ENCODE data around the gene RBP3.

Gene RBP3

DNA sequence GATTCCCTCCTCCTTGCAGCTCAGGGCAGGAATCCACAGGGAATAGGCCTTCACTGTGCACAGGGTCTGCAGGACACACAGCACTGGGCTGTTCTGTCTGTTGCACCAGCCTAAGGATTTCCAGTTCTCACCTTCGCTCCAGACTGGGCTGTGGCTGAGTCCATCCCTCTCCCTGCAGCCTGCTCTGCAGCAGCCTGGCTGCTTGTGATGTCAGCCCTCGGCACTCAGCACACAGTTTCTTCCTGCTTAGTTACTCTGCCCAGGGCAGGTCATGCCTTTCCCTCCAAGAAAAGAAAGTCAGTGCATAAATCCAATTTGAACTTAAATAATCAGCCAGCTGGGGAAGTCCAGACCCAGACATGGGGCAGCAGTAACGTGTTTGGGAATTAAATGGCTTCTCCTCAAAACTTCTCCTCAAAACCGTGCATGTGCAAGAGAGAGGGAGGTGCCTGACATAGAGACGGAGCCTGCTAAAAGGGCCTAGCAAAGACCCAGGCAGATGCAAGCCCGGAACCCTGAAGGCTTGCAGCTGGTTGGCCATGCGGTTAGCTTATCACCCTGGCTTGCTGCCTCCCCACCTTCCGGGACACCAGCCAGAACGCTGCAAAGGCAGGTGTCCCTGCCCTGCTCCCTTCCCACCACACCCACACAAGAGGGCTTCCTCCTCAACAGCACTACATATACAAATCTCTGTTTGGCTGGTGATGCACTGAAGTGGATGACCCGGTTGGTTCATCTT is 36.8 kb upstream of the RBP3 start:
- peak; percentile 61 for DNase-seq
- no peak overlapping the region for H3K4me3 Mint-ChIP-seq
- no peaks in the 10 kb centered on the region for H3K9me3 Mint-ChIP-seq
- peak overlapping the region; percentile 83 for H3K27ac Mint-ChIP-seq
- no peaks in the 10 kb centered on the region for H3K36me3 Mint-ChIP-seq (ENCODE audit: low read depth)
- H3K27me3 Mint-ChIP-seq: no peaks in the 10 kb centered on the region
- H3K4me1 Mint-ChIP-seq (ENCODE audit: low read depth): peaks cover 32% of the 10 kb centered on the region

DNA sequence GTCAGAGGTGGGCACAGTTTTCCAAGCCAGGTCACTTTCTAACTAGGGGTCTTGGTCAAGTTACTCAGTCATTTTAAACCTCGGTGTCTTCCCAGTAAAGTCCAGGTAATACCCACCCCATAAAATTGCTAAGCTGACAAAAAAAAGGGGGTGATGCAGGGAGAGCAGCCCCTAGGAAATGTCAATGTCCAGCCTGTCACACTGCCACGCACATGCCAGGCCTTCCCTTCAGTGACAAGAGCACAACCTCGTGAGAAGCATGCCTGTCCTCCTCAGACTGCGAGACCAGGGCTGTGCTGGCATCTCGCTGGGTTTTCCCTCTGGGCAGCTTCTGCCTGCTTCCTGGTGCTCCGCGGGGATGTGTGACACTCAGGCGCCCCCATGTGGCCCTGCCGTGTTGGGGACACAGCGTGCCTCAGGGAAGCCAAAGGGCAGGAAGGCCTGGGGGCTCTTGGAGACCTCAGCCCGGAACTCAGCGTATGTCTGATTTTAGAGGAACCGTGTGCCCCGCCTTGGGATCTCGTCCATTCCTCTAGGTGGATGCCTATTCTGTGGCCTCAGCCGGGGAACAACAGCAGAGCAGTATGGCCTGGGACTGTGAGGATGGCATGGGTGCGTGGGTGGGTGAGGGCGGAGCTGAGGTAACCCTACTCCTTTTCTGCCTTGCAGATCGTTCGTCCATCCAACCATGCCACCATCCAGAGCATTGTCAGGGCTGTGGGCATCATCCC is 36.1 kb upstream of the RBP3 start:
- peak overlapping the region; percentile 83 for H3K27ac Mint-ChIP-seq
- H3K36me3 Mint-ChIP-seq (ENCODE audit: low read depth): no peaks in the 10 kb centered on the region
- peak; percentile 90 for DNase-seq
- H3K27me3 Mint-ChIP-seq: no peaks in the 10 kb centered on the region
- no peak overlapping the region for H3K4me3 Mint-ChIP-seq
- H3K4me1 Mint-ChIP-seq (ENCODE audit: low read depth): peaks cover 27% of the 10 kb centered on the region
- no peaks in the 10 kb centered on the region for H3K9me3 Mint-ChIP-seq

GRCh38 chr10:47312663-47312995 is 35.5 kb upstream of the RBP3 start:
- no peak for DNase-seq
- Mint-ChIP-seq H3K27me3 (no peaks in the 10 kb centered on the region), H3K9me3 (no peaks in the 10 kb centered on the region), H3K4me1 (ENCODE audit: low read depth) (peaks cover 22% of the 10 kb centered on the region), H3K4me3 (no peak overlapping the region), H3K36me3 (ENCODE audit: low read depth) (no peaks in the 10 kb centered on the region), H3K27ac (no peak overlapping the region)

- Mint-ChIP-seq H3K4me3 (no peak overlapping the region), H3K4me1 (ENCODE audit: low read depth) (peaks cover 18% of the 10 kb centered on the region), H3K9me3 (no peaks in the 10 kb centered on the region), H3K36me3 (ENCODE audit: low read depth) (no peaks in the 10 kb centered on the region), H3K27me3 (no peaks in the 10 kb centered on the region), H3K27ac (no peak overlapping the region)
- no peak for DNase-seq
Observed at GRCh38 chr10:47314416-47314970, 33.7 kb upstream of the RBP3 start.

DNA sequence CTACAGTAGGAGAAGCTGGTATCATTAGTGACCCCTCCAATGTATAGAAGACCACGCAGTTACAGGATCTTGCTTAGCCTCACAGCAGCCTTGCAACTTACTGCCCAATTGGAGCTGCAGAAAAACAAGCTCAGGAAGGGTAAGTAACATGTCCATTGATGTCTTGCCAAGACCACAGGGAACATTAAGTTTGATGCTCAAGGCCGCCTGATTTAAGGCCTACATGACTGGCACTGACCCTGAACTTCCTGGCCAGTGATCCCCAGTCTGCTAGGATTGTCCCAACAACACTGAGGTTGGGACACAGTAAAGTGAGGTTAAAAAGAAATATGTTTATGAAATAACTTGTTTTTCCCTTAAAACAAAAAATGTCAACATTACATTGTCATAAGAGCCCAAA is 32.7 kb upstream of the RBP3 start:
- DNase-seq: no peak
- Mint-ChIP-seq H3K9me3 (no peaks in the 10 kb centered on the region), H3K4me1 (ENCODE audit: low read depth) (peaks cover 18% of the 10 kb centered on the region), H3K27ac (no peak overlapping the region), H3K4me3 (no peak overlapping the region), H3K36me3 (ENCODE audit: low read depth) (no peaks in the 10 kb centered on the region), H3K27me3 (no peaks in the 10 kb centered on the region)

DNA sequence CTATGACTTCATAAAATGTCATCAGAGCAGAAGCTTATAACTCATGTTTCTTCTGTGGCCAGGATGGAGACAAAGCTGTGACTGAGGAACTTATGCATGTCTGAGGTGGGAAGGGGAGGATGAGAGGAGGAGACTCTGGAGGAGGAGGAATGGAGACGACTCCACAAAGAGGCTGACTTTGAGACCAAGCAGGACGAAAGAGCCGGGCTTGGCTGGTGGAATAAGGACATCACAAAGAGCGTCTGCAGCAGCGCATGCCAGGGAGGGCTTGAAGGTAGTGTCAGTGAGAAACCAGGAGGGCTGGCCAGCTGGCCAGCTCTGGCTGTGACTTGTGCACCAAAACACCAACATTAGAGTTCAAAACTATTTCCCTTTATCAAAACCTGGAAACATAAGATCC is 32.0 kb upstream of the RBP3 start:
- Mint-ChIP-seq H3K9me3 (no peaks in the 10 kb centered on the region), H3K4me1 (ENCODE audit: low read depth) (peaks cover 12% of the 10 kb centered on the region), H3K27me3 (no peaks in the 10 kb centered on the region), H3K36me3 (ENCODE audit: low read depth) (no peaks in the 10 kb centered on the region), H3K27ac (no peak overlapping the region), H3K4me3 (no peak overlapping the region)
- no peak for DNase-seq

- no peak overlapping the region for H3K4me3 Mint-ChIP-seq
Observed at GRCh38 chr10:47317251-47317650, 30.9 kb upstream of the RBP3 start.

DNA sequence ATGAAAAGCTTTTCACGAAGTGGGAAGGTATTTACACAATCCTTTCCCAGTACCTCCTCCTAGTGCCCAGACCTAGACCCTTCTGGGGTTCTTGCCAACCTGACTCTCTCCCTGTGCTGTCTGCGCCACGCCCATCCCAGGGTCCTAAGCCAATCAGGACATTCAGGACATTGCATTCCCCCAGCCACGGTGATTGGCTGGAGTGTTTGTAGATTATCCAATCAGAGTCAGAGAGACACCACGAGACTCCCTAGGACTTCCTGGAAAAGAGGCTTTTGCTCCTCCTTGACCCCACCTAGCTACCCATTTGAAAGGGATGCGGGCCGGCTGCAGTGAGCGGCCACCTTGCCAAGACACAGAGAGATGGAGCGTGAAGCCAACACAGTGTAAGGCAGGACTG is 29.5 kb upstream of the RBP3 start:
- Mint-ChIP-seq H3K9me3 (no peaks in the 10 kb centered on the region), H3K27ac (no peak overlapping the region), H3K27me3 (no peaks in the 10 kb centered on the region), H3K4me1 (ENCODE audit: low read depth) (no peaks in the 10 kb centered on the region), H3K4me3 (no peak overlapping the region), H3K36me3 (ENCODE audit: low read depth) (no peaks in the 10 kb centered on the region)
- peak; percentile 7 for DNase-seq

More at GRCh38 chr10:47317251-47317650, 30.9 kb upstream of the RBP3 start:
- peaks cover under 1% of the 10 kb centered on the region for H3K4me1 Mint-ChIP-seq (ENCODE audit: low read depth)
- H3K27me3 Mint-ChIP-seq: no peaks in the 10 kb centered on the region
- peak; percentile 16 for DNase-seq
- H3K9me3 Mint-ChIP-seq: no peaks in the 10 kb centered on the region
- no peak overlapping the region for H3K27ac Mint-ChIP-seq
- H3K36me3 Mint-ChIP-seq (ENCODE audit: low read depth): no peaks in the 10 kb centered on the region

GRCh38 chr10:47319784-47320183 is 28.4 kb upstream of the RBP3 start:
- H3K27ac Mint-ChIP-seq: no peak overlapping the region
- no peaks in the 10 kb centered on the region for H3K27me3 Mint-ChIP-seq
- no peaks in the 10 kb centered on the region for H3K4me1 Mint-ChIP-seq (ENCODE audit: low read depth)
- H3K36me3 Mint-ChIP-seq (ENCODE audit: low read depth): no peaks in the 10 kb centered on the region
- peak; percentile 16 for DNase-seq
- H3K9me3 Mint-ChIP-seq: no peaks in the 10 kb centered on the region
- H3K4me3 Mint-ChIP-seq: no peak overlapping the region

DNA sequence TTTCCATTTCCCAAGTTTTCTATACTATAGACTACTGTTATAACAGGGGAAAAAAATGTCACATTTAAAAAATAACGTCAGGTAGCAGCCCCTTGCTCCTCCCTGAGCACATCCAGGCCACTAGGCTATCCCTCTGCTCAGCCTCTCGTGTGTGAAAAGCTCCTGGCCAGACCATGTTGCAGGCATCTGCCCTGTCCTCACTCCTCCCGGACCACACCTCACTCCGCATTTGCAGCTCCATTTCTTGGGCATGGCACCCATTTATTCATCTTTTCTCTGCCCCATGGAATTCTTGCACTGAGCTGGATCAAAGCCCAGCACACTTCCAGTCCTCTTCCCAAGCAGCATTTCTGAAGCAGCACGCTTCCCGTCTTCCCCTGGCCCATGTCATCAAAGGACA is 27.4 kb upstream of the RBP3 start:
- Mint-ChIP-seq H3K27me3 (no peaks in the 10 kb centered on the region), H3K4me1 (ENCODE audit: low read depth) (no peaks in the 10 kb centered on the region), H3K36me3 (ENCODE audit: low read depth) (no peaks in the 10 kb centered on the region), H3K4me3 (no peak overlapping the region), H3K9me3 (no peaks in the 10 kb centered on the region), H3K27ac (no peak overlapping the region)
- peak; percentile 16 for DNase-seq

DNA sequence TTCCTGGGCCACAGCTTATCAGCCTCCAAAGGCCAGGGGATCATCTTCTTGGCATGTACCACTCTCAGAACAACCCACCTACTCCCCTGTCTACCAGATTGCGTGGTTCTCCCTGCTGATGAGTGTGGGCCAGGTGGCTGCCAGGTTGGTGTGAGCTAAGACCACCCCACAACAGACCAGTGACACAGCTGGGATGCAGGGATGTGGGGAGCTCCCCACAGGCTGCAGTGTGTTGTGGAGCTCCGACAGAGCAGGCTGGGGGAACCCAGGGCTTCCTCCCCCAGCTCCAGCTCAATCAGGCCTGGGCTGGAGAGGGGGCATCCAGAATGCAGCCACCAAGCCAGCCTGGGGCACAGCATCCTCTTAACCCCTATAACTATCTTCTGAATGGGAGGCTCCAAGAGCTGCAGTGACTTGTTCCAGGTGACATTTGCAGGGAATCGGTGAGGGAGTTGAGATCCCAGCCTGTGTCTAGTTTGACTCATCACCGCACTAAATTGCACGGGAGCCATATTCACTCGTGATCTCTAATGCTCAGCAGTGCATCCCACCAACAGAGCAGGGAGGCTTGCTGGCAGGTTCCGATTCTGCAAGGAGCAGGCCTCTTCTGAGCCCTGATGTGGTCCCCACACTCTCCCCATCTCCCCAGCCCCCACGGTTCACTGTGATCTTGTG is 26.5 kb upstream of the RBP3 start:
- H3K27me3 Mint-ChIP-seq: no peaks in the 10 kb centered on the region
- H3K36me3 Mint-ChIP-seq (ENCODE audit: low read depth): no peaks in the 10 kb centered on the region
- no peaks in the 10 kb centered on the region for H3K9me3 Mint-ChIP-seq
- no peak overlapping the region for H3K27ac Mint-ChIP-seq
- peak; percentile 16 for DNase-seq
- no peak overlapping the region for H3K4me3 Mint-ChIP-seq
- no peaks in the 10 kb centered on the region for H3K4me1 Mint-ChIP-seq (ENCODE audit: low read depth)

- no peaks in the 10 kb centered on the region for H3K9me3 Mint-ChIP-seq
- peak; percentile 8 for DNase-seq
- no peak within 1 kb of the TSS for H3K27ac Mint-ChIP-seq
Observed at GRCh38 chr10:47322300-47323061, 25.7 kb upstream of the RBP3 start, which contains the start of gene GDF2. TSS of gene GDF2 (plus strand) at chr10:47322454. CDS start at chr10:47322669, 215 bp downstream.

GRCh38 chr10:47323087-47323486 is 25.1 kb upstream of the RBP3 start:
- H3K27me3 Mint-ChIP-seq: no peaks in the 10 kb centered on the region
- no peak overlapping the region for H3K27ac Mint-ChIP-seq
- H3K36me3 Mint-ChIP-seq (ENCODE audit: low read depth): no peaks in the 10 kb centered on the region
- H3K9me3 Mint-ChIP-seq: no peaks in the 10 kb centered on the region
- no peak for DNase-seq
- H3K4me1 Mint-ChIP-seq (ENCODE audit: low read depth): no peaks in the 10 kb centered on the region
- H3K4me3 Mint-ChIP-seq: no peak overlapping the region

More at GRCh38 chr10:47322300-47323061, 25.7 kb upstream of the RBP3 start, which contains the start of gene GDF2:
- Mint-ChIP-seq H3K4me1 (ENCODE audit: low read depth) (no peaks in the 10 kb centered on the region), H3K36me3 (ENCODE audit: low read depth) (no peaks in the 10 kb centered on the region), H3K27me3 (no peaks in the 10 kb centered on the region), H3K4me3 (no peak within 1 kb of the TSS)

GRCh38 chr10:47323636-47324296 is 24.4 kb upstream of the RBP3 start:
- peak; percentile 9 for DNase-seq
- H3K27me3 Mint-ChIP-seq: no peaks in the 10 kb centered on the region
- H3K36me3 Mint-ChIP-seq (ENCODE audit: low read depth): no peaks in the 10 kb centered on the region
- H3K4me1 Mint-ChIP-seq (ENCODE audit: low read depth): no peaks in the 10 kb centered on the region
- H3K4me3 Mint-ChIP-seq: no peak overlapping the region
- no peak overlapping the region for H3K27ac Mint-ChIP-seq
- H3K9me3 Mint-ChIP-seq: no peaks in the 10 kb centered on the region
